ENCODE results near the gene SERPINA6. TPM values are rescaled to one million over a fixed set of nuclear protein-coding genes. Genes with fewer than 3 reads are reported as not detected.

Gene SERPINA6
- polyA plus RNA-seq, 3 donors = not detected

DNA sequence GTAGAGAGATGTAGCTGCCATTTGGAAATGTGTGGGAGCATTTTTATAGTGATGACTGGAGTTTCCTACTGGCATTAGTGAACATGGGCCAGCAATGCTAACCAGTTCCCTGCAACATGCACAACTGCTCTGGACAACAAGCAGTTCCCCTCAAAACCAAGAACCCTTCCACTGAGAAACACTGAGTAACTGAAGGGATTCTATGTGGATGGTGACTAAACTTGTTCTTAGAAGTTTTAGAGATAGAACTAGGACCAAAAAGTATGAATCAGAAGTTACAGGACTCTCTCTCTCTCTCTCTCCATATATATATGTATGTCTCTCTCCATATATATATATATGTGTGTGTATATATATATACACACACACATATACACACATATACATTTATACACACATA is 38.0 kb downstream of the SERPINA6 start:
- intact Hi-C loops (cut with micrococcal nuclease) = no loop called here
- no peak overlapping the region for H3K9ac ChIP-seq (ENCODE audit: insufficient read depth, low read length, poor library complexity, severe bottlenecking)
- Mint-ChIP-seq H3K4me3 (no peak overlapping the region), H3K27me3 (ENCODE audit: low read depth in 3 of 3) (peaks cover 0 to 4% (median 3%) of the 10 kb centered on the region in 3 donors), H3K36me3 (no peaks in the 10 kb centered on the region), H3K4me1 (no peaks in the 10 kb centered on the region), H3K27ac (no peak overlapping the region), H3K9me3 (peaks cover 0 to 3% (median 2%) of the 10 kb centered on the region in 7 donors)
- H3K4me1 ChIP-seq (ENCODE audit: control insufficient read depth in 1 of 2, insufficient read depth in 2 of 2, low read length in 2 of 2) = no peaks in the 10 kb centered on the region
- DNase-seq = no peak
- no peaks in the 10 kb centered on the region for H4K20me1 ChIP-seq (ENCODE audit: insufficient read depth, low read length)
- TF ChIP-seq, protein P1, sequence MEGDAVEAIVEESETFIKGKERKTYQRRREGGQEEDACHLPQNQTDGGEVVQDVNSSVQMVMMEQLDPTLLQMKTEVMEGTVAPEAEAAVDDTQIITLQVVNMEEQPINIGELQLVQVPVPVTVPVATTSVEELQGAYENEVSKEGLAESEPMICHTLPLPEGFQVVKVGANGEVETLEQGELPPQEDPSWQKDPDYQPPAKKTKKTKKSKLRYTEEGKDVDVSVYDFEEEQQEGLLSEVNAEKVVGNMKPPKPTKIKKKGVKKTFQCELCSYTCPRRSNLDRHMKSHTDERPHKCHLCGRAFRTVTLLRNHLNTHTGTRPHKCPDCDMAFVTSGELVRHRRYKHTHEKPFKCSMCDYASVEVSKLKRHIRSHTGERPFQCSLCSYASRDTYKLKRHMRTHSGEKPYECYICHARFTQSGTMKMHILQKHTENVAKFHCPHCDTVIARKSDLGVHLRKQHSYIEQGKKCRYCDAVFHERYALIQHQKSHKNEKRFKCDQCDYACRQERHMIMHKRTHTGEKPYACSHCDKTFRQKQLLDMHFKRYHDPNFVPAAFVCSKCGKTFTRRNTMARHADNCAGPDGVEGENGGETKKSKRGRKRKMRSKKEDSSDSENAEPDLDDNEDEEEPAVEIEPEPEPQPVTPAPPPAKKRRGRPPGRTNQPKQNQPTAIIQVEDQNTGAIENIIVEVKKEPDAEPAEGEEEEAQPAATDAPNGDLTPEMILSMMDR (IDR thresholded peaks at IDR 0.05) = no peak
- H3K79me2 ChIP-seq (ENCODE audit: insufficient read depth, low read length) = no peaks in the 10 kb centered on the region
- no peak overlapping the region for H3K4me2 ChIP-seq (replicated peaks; ENCODE audit: extremely low read depth, low read length, poor library complexity, severe bottlenecking)
- H3K9me3 ChIP-seq (replicated peaks in 1 of 2; ENCODE audit: control insufficient read depth in 1 of 2, insufficient read depth in 1 of 2, low read length in 2 of 2) = no peaks in the 10 kb centered on the region
- no peaks in the 10 kb centered on the region for H3K27me3 ChIP-seq (ENCODE audit: control insufficient read depth in 2 of 2, insufficient read depth in 2 of 2, low read length in 2 of 2)
- no peak overlapping the region for H2AFZ ChIP-seq (ENCODE audit: insufficient read depth, low read depth, low read length, poor library complexity, severe bottlenecking)
- H3K4me3 ChIP-seq (replicated peaks in 1 of 3; ENCODE audit: low read depth in 2 of 3, low read length in 3 of 3) = no peak overlapping the region
- no peak overlapping the region for H3K27ac ChIP-seq (ENCODE audit: low read depth in 1 of 2, low read length in 2 of 2)
- no peaks in the 10 kb centered on the region for H3K36me3 ChIP-seq (replicated peaks in 1 of 2; ENCODE audit: control insufficient read depth in 1 of 2, insufficient read depth in 2 of 2, low read length in 2 of 2)

DNA sequence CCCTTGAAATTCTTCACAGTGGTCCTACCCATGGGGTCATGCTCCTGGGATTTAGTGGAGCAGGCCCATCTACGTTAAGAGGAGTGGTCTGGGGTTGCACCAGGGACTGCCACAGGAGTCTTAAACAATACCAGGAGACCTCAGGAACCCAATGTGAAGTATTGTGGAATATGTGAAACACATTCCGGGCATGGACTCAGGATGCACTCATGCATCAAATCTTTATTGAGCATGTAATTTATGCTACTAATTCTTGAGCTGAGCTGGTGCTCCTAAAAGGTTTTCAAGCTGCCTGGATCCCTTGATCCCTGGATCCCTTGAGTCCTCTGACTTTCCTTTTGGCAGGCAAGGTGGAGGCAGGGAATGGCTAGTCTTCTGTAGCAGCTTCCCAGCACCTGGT is 38.9 kb downstream of the SERPINA6 start:
- TF ChIP-seq, protein P1 (IDR thresholded peaks at IDR 0.05) = no peak
- H3K36me3 Mint-ChIP-seq = no peaks in the 10 kb centered on the region
- H3K4me1 Mint-ChIP-seq = no peaks in the 10 kb centered on the region
- no peak for DNase-seq
- Histone ChIP-seq H3K27ac (ENCODE audit: low read depth in 1 of 2, low read length in 2 of 2) (no peak overlapping the region), H3K79me2 (ENCODE audit: insufficient read depth, low read length) (no peaks in the 10 kb centered on the region), H3K9ac (ENCODE audit: insufficient read depth, low read length, poor library complexity, severe bottlenecking) (no peak overlapping the region), H4K20me1 (ENCODE audit: insufficient read depth, low read length) (no peaks in the 10 kb centered on the region), H2AFZ (ENCODE audit: insufficient read depth, low read depth, low read length, poor library complexity, severe bottlenecking) (no peak overlapping the region), H3K4me3 (replicated peaks in 1 of 3; ENCODE audit: low read depth in 2 of 3, low read length in 3 of 3) (no peak overlapping the region), H3K4me2 (replicated peaks; ENCODE audit: extremely low read depth, low read length, poor library complexity, severe bottlenecking) (no peak overlapping the region), H3K27me3 (ENCODE audit: control insufficient read depth in 2 of 2, insufficient read depth in 2 of 2, low read length in 2 of 2) (no peaks in the 10 kb centered on the region), H3K4me1 (ENCODE audit: control insufficient read depth in 1 of 2, insufficient read depth in 2 of 2, low read length in 2 of 2) (no peaks in the 10 kb centered on the region), H3K36me3 (replicated peaks in 1 of 2; ENCODE audit: control insufficient read depth in 1 of 2, insufficient read depth in 2 of 2, low read length in 2 of 2) (no peaks in the 10 kb centered on the region), H3K9me3 (replicated peaks in 1 of 2; ENCODE audit: control insufficient read depth in 1 of 2, insufficient read depth in 1 of 2, low read length in 2 of 2) (no peaks in the 10 kb centered on the region)
- intact Hi-C loops (cut with micrococcal nuclease) = no loop called here
- no peak overlapping the region for H3K27ac Mint-ChIP-seq
- peaks cover 0 to 3% (median 2%) of the 10 kb centered on the region in 7 donors for H3K9me3 Mint-ChIP-seq
- peaks cover 0 to 4% (median 3%) of the 10 kb centered on the region in 3 donors for H3K27me3 Mint-ChIP-seq (ENCODE audit: low read depth in 3 of 3)
- 100% methylated on average over 1 of the region's 2 CpGs for WGBS (ENCODE audit: insufficient coverage)
- no peak overlapping the region for H3K4me3 Mint-ChIP-seq

All from CD14-positive monocyte (primary cell).